Naive thymus-derived CD4-positive, alpha-beta T cell (primary cell): ENCODE measurements around the gene SH3RF3. TPM values are rescaled to one million over a fixed set of nuclear protein-coding genes. Genes with fewer than 3 reads are reported as not detected.
A peak's percentile ranks its signal among the peaks of the same experiment; 100 is the strongest.

Experiments
- ATAC-seq: fragments of 150-1000 bp; cut with Tn5 transposase; 2 replicates; pipeline ENCODE4 v1.10.0; 2021; ENCODE audit warnings: mild to moderate bottlenecking, moderate library complexity
- CTCF ChIA-PET: fragments of 350-600 bp; sonication (Branson Sonifier 250); formaldehyde crosslinking; loops from one replicate; lab custom pipeline; 2021; ENCODE audit warnings: antibody characterized with exemption; lab: Charles Lee
- POLR2A ChIA-PET: fragments of 350-600 bp; sonication (Branson Sonifier 250); formaldehyde crosslinking; loops from one replicate; lab custom pipeline; 2021; ENCODE audit warnings: antibody characterized with exemption, inconsistent platforms; lab: Charles Lee
- DNase-seq, 9 donors: peaks; one replicate each; pipeline versions ENCODE4 v3.0.0 to v3.0.0-alpha.2; 2020 to 2022; ENCODE audit warnings: mixed read lengths in 1 of 9
- H3K27ac ChIP-seq: one replicate; pipeline ENCODE4 v1.7.0; 2013; ENCODE audit warnings: mild to moderate bottlenecking, low read depth, low read length, moderate library complexity
- H3K27me3 ChIP-seq, 2 donors: one replicate each; pipeline ENCODE4 v1.7.0; 2013; ENCODE audit warnings: low read length in 2 of 2, mild to moderate bottlenecking in 2 of 2, moderate library complexity in 2 of 2; ENCODE audit not compliant: control insufficient read depth in 2 of 2, insufficient read depth in 2 of 2
- H3K36me3 ChIP-seq, 3 experiments: 1 replicate in 2 of 3; 2 replicates in 1 of 3; pipeline ENCODE4 v1.7.0; 2013; ENCODE audit warnings: low read length in 3 of 3, mild to moderate bottlenecking in 3 of 3, moderate library complexity in 1 of 3; ENCODE audit not compliant: insufficient read depth in 3 of 3, control insufficient read depth in 2 of 3
- H3K4me1 ChIP-seq, 2 donors: one replicate each; pipeline ENCODE4 v1.7.0; 2013; ENCODE audit warnings: low read length in 2 of 2, mild to moderate bottlenecking in 2 of 2, moderate library complexity in 1 of 2; ENCODE audit not compliant: control insufficient read depth in 2 of 2, insufficient read depth in 2 of 2
- H3K4me3 ChIP-seq: 2 replicates; pipeline ENCODE4 v1.7.0; 2013; ENCODE audit warnings: mild to moderate bottlenecking, low read length
- H3K9me3 ChIP-seq, 3 experiments: 1 replicate in 2 of 3; 2 replicates in 1 of 3; pipeline ENCODE4 v1.7.0; 2013; ENCODE audit warnings: low read length in 3 of 3; ENCODE audit not compliant: control insufficient read depth in 2 of 3
- H3K27ac Mint-ChIP-seq, 9 donors: one replicate each; pipeline ENCODE4 v1.8.0; 2020 to 2022; ENCODE audit warnings: mixed read lengths in 9 of 9, mild to moderate bottlenecking in 8 of 9, moderate library complexity in 5 of 9, inconsistent platforms in 2 of 9
- H3K27me3 Mint-ChIP-seq, 5 donors: one replicate each; pipeline ENCODE4 v1.8.0; 2021 to 2022; ENCODE audit warnings: mixed read lengths in 5 of 5, mild to moderate bottlenecking in 1 of 5
- H3K36me3 Mint-ChIP-seq, 5 donors: one replicate each; pipeline ENCODE4 v1.8.0; 2020 to 2022; ENCODE audit warnings: mixed read lengths in 5 of 5, mild to moderate bottlenecking in 3 of 5, inconsistent platforms in 1 of 5
- H3K4me1 Mint-ChIP-seq, 7 donors: one replicate each; pipeline ENCODE4 v1.8.0; 2020 to 2022; ENCODE audit warnings: mixed read lengths in 7 of 7, mild to moderate bottlenecking in 3 of 7, inconsistent platforms in 1 of 7
- H3K4me3 Mint-ChIP-seq, 10 donors: one replicate each; pipeline ENCODE4 v1.8.0; 2020 to 2022; ENCODE audit warnings: mild to moderate bottlenecking in 10 of 10, mixed read lengths in 10 of 10, moderate library complexity in 6 of 10, inconsistent platforms in 2 of 10
- H3K9me3 Mint-ChIP-seq, 11 donors: one replicate each; pipeline ENCODE4 v1.8.0; 2020 to 2022; ENCODE audit warnings: mixed read lengths in 11 of 11, mild to moderate bottlenecking in 4 of 11, inconsistent platforms in 1 of 11, moderate library complexity in 1 of 11
- intact Hi-C, 2 donors: fragments of 100-400 bp; cut with micrococcal nuclease; formaldehyde crosslinking; loops; one replicate each; pipeline ENCODE4 v1.15.1; 2023
- polyA plus RNA-seq, 2 donors: library from polyadenylated mRNA; unstranded; fragments of 300-500 nt; fragmentation: Illumina TruSeq; gene quantifications; one replicate each; pipeline ENCODE4 v1.2.3, GENCODE V29; 2021
- total RNA-seq, 6 experiments: library from RNA in 5 of 6; stranded (reverse) in 5 of 6; gene quantifications; 1 replicate in 5 of 6; 2 replicates in 1 of 6; pipeline ENCODE4 v1.2.3 and lab custom pipeline; 2021 to 2026

The SH3RF3 gene
- total and polyA plus RNA-seq, 7 experiments from 2014 or later, result 0.19 to 11.5 (median 4.8) TPM

- Mint-ChIP-seq H3K27me3 (no peaks in the 10 kb centered on the region), H3K27ac (no peak overlapping the region), H3K36me3 (peaks cover 0 to 19% (median 4%) of the 10 kb centered on the region in 5 donors), H3K4me1 (no peaks in the 10 kb centered on the region), H3K4me3 (no peak overlapping the region), H3K9me3 (no peaks in the 10 kb centered on the region)
- no peak for DNase-seq
- ChIA-PET POLR2A (no interaction called here), CTCF (no interaction called here)
- Histone ChIP-seq H3K27me3 (no peaks in the 10 kb centered on the region), H3K36me3 (peaks cover 0 to 3% (median 0%) of the 10 kb centered on the region in 3 experiments), H3K4me1 (no peaks in the 10 kb centered on the region), H3K4me3 (no peak overlapping the region), H3K27ac (no peak overlapping the region), H3K9me3 (no peaks in the 10 kb centered on the region)
- ATAC-seq, result peak; percentile 20
- intact Hi-C loops, result no loop called here
Observed at GRCh38 chr2:109493176-109493935, 364.4 kb downstream of the SH3RF3 start.

DNA sequence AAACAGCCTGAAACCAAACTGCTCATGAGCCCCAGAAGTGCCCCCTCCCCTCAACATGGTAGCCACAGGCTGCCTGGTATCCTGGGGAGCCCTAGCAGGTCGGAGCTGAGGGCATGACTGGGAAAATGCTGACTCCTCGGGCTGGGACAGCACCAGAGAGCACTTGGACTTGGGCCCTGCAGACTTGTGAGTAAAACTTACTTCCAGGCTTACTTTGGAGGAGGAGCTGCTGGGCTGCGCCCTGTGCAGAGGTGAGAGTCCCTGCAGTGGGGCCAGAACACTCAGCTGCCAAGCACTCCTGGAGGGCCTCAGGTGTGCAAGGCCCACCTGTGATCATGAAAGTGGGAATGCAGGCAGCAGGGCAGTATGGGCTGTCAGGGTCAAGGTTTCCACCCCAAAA is 365.3 kb downstream of the SH3RF3 start:
- H3K4me3 Mint-ChIP-seq, result no peak overlapping the region
- no peak for DNase-seq
- no peaks in the 10 kb centered on the region for H3K27me3 Mint-ChIP-seq
- H3K36me3 Mint-ChIP-seq, result peaks cover 0 to 19% (median 4%) of the 10 kb centered on the region in 5 donors
- Histone ChIP-seq H3K27me3 (no peaks in the 10 kb centered on the region), H3K27ac (no peak overlapping the region), H3K4me3 (no peak overlapping the region), H3K36me3 (peaks cover 0 to 3% (median 0%) of the 10 kb centered on the region in 3 experiments), H3K9me3 (no peaks in the 10 kb centered on the region), H3K4me1 (no peaks in the 10 kb centered on the region)
- no peaks in the 10 kb centered on the region for H3K4me1 Mint-ChIP-seq
- no peak overlapping the region for H3K27ac Mint-ChIP-seq
- intact Hi-C loops, result no loop called here
- CTCF ChIA-PET, result no interaction called here
- H3K9me3 Mint-ChIP-seq, result no peaks in the 10 kb centered on the region
- ATAC-seq, result no peak
- POLR2A ChIA-PET, result no interaction called here

DNA sequence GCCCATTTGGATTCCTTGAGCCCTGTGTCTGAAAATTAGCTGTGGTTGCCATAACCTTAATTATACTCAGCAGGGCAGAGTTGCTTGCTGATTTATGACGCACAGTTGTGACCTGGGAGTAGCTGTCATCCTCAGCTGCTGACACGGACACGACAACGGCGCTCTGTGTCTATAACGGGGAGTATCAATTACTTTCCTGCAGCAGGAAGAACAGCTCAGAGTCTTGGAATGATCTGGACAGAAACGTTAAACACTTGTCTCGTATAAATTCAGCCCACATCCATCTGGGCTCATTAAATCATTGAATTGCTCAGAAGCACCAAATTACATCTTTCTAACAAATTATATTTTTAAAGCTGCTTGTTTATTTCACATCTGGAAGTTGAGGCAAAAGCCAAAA is 368.5 kb downstream of the SH3RF3 start:
- CTCF ChIA-PET, result no interaction called here

GRCh38 chr2:109497911-109498870 is 369.2 kb downstream of the SH3RF3 start:
- Mint-ChIP-seq H3K27me3 (no peaks in the 10 kb centered on the region), H3K4me1 (no peaks in the 10 kb centered on the region), H3K4me3 (no peak overlapping the region), H3K27ac (no peak overlapping the region), H3K9me3 (no peaks in the 10 kb centered on the region), H3K36me3 (peaks cover 0 to 16% (median 4%) of the 10 kb centered on the region in 5 donors)
- Histone ChIP-seq H3K9me3 (no peaks in the 10 kb centered on the region), H3K4me1 (no peaks in the 10 kb centered on the region), H3K27ac (no peak overlapping the region), H3K27me3 (no peaks in the 10 kb centered on the region), H3K4me3 (no peak overlapping the region), H3K36me3 (peaks cover 0 to 3% (median 0%) of the 10 kb centered on the region in 3 experiments)
- no peak for DNase-seq
- ATAC-seq, result no peak
- intact Hi-C loops, result no loop called here
- POLR2A ChIA-PET, result no interaction called here
- CTCF ChIA-PET, result no interaction called here

More for the DNA sequence above, 368.5 kb downstream of the SH3RF3 start:
- Mint-ChIP-seq H3K9me3 (no peaks in the 10 kb centered on the region), H3K36me3 (peaks cover 0 to 16% (median 4%) of the 10 kb centered on the region in 5 donors), H3K4me1 (no peaks in the 10 kb centered on the region), H3K4me3 (no peak overlapping the region), H3K27ac (no peak overlapping the region), H3K27me3 (no peaks in the 10 kb centered on the region)
- Histone ChIP-seq H3K4me3 (no peak overlapping the region), H3K4me1 (no peaks in the 10 kb centered on the region), H3K27me3 (no peaks in the 10 kb centered on the region), H3K27ac (no peak overlapping the region), H3K36me3 (peaks cover 0 to 3% (median 0%) of the 10 kb centered on the region in 3 experiments), H3K9me3 (no peaks in the 10 kb centered on the region)
- no peak for ATAC-seq
- POLR2A ChIA-PET, result no interaction called here
- intact Hi-C loops, result no loop called here
- no peak for DNase-seq

DNA sequence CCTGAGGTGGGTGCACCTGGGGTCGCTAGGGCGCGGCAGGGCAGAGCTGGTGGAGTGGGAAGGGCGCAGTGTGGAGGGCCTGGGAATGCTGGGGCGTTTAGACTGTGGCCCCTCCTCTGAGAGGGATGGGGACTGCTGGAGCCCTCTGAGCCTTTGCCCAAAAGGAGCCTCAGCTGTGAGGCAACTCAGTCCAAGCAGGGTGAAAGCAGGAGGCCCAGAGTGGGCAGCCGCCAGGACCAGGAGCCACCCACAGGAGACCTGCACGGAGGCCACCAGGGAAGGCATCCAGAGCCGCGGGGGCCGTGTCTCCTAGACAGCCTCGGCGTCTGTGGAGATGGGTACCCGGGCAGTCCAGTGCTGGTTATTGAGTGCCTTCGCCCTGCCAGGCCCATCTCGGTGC is 369.9 kb downstream of the SH3RF3 start:
- POLR2A ChIA-PET, result no interaction called here
- CTCF ChIA-PET, result no interaction called here
- Histone ChIP-seq H3K36me3 (peaks cover 0 to 3% (median 0%) of the 10 kb centered on the region in 3 experiments), H3K4me1 (no peaks in the 10 kb centered on the region), H3K27me3 (no peaks in the 10 kb centered on the region), H3K27ac (no peak overlapping the region), H3K9me3 (no peaks in the 10 kb centered on the region), H3K4me3 (no peak overlapping the region)
- no peak overlapping the region for H3K27ac Mint-ChIP-seq
- no peaks in the 10 kb centered on the region for H3K9me3 Mint-ChIP-seq
- intact Hi-C loops, result no loop called here
- ATAC-seq (peak; percentile 6), DNase-seq (no peak)
- H3K4me1 Mint-ChIP-seq, result no peaks in the 10 kb centered on the region
- no peak overlapping the region for H3K4me3 Mint-ChIP-seq
- H3K27me3 Mint-ChIP-seq, result no peaks in the 10 kb centered on the region
- peaks cover 0 to 16% (median 4%) of the 10 kb centered on the region in 5 donors for H3K36me3 Mint-ChIP-seq

- Histone ChIP-seq H3K4me1 (no peaks in the 10 kb centered on the region), H3K27me3 (no peaks in the 10 kb centered on the region), H3K4me3 (no peak overlapping the region), H3K9me3 (no peaks in the 10 kb centered on the region), H3K27ac (no peak overlapping the region), H3K36me3 (peaks cover 0 to 3% (median 0%) of the 10 kb centered on the region in 3 experiments)
- Mint-ChIP-seq H3K9me3 (no peaks in the 10 kb centered on the region), H3K27me3 (no peaks in the 10 kb centered on the region), H3K4me1 (no peaks in the 10 kb centered on the region), H3K36me3 (peaks cover 0 to 16% (median 4%) of the 10 kb centered on the region in 5 donors), H3K4me3 (no peak overlapping the region), H3K27ac (no peak overlapping the region)
- ChIA-PET POLR2A (no interaction called here), CTCF (no interaction called here)
- intact Hi-C loops, result no loop called here
- DNase-seq (no peak), ATAC-seq (peak; percentile 9)
Observed at GRCh38 chr2:109499566-109499965, 370.6 kb downstream of the SH3RF3 start.
